Subcutaneous abdominal adipose tissue (tissue), 5 donors: ENCODE measurements around the gene FGF12.

Source experiments
- H3K27ac ChIP-seq: one replicate; pipeline ENCODE4 v1.7.0; 2013; ENCODE audit warnings: low read depth, mild to moderate bottlenecking, inconsistent platforms, low read length, moderate library complexity
- H3K27me3 ChIP-seq, 5 donors: one replicate each; pipeline ENCODE4 v1.7.0; 2013; ENCODE audit warnings: low read length in 5 of 5, inconsistent platforms in 1 of 5; ENCODE audit not compliant: control insufficient read depth in 5 of 5, insufficient read depth in 4 of 5
- H3K36me3 ChIP-seq, 5 donors: one replicate each; pipeline ENCODE4 v1.7.0; 2013; ENCODE audit warnings: low read length in 5 of 5; ENCODE audit not compliant: control insufficient read depth in 5 of 5, insufficient read depth in 5 of 5
- H3K4me1 ChIP-seq, 5 donors: one replicate each; pipeline ENCODE4 v1.7.0; 2013; ENCODE audit warnings: low read length in 5 of 5, mild to moderate bottlenecking in 3 of 5, moderate library complexity in 1 of 5; ENCODE audit not compliant: control insufficient read depth in 5 of 5, insufficient read depth in 5 of 5
- H3K4me3 ChIP-seq, 5 donors: one replicate each; pipeline ENCODE4 v1.7.0; 2013; ENCODE audit warnings: low read length in 5 of 5, low read depth in 1 of 5
- H3K9ac ChIP-seq, 5 donors: one replicate each; pipeline ENCODE4 v1.7.0; 2013; ENCODE audit warnings: low read length in 5 of 5, mild to moderate bottlenecking in 4 of 5, moderate library complexity in 3 of 5
- H3K9me3 ChIP-seq, 5 donors: one replicate each; pipeline ENCODE4 v1.7.0; 2013; ENCODE audit warnings: low read length in 5 of 5; ENCODE audit not compliant: control insufficient read depth in 5 of 5
- donor health status: healthy.
- donor health status: healthy.
- donor health status: healthy.
- donor health status: healthy.
- donor health status: healthy.

Gene FGF12

GRCh38 chr3:192570315-192570714 is 157.0 kb downstream of the FGF12 start:
- no peak overlapping the region for H3K27ac ChIP-seq
- H3K4me1 ChIP-seq: peaks cover 0 to 13% (median 6%) of the 10 kb centered on the region in 5 donors
- H3K9me3 ChIP-seq: no peaks in the 10 kb centered on the region
- no peak overlapping the region for H3K9ac ChIP-seq
- H3K36me3 ChIP-seq: no peaks in the 10 kb centered on the region
- H3K27me3 ChIP-seq: no peaks in the 10 kb centered on the region
- H3K4me3 ChIP-seq: no peak overlapping the region

- Histone ChIP-seq H3K36me3 (no peaks in the 10 kb centered on the region), H3K27me3 (no peaks in the 10 kb centered on the region), H3K9ac (no peak overlapping the region), H3K4me1 (peaks cover 0 to 13% (median 6%) of the 10 kb centered on the region in 5 donors), H3K9me3 (no peaks in the 10 kb centered on the region), H3K27ac (no peak overlapping the region), H3K4me3 (no peak overlapping the region)
These were observed 160.5 kb downstream of the FGF12 start for GRCh38 chr3:192566706-192567290.

GRCh38 chr3:192564611-192565010 is 162.7 kb downstream of the FGF12 start:
- Histone ChIP-seq H3K4me1 (no peaks in the 10 kb centered on the region), H3K27ac (no peak overlapping the region), H3K4me3 (no peak overlapping the region), H3K9ac (no peak overlapping the region), H3K27me3 (no peaks in the 10 kb centered on the region), H3K36me3 (no peaks in the 10 kb centered on the region), H3K9me3 (no peaks in the 10 kb centered on the region)

GRCh38 chr3:192563417-192563816 is 163.9 kb downstream of the FGF12 start:
- Histone ChIP-seq H3K27me3 (no peaks in the 10 kb centered on the region), H3K36me3 (no peaks in the 10 kb centered on the region), H3K9me3 (no peaks in the 10 kb centered on the region), H3K4me1 (no peaks in the 10 kb centered on the region), H3K4me3 (no peak overlapping the region), H3K27ac (no peak overlapping the region), H3K9ac (no peak overlapping the region)

GRCh38 chr3:192553707-192554106 is 173.6 kb downstream of the FGF12 start:
- no peak overlapping the region for H3K27ac ChIP-seq

GRCh38 chr3:192550356-192550755 is 177.0 kb downstream of the FGF12 start:
- H3K9ac ChIP-seq: no peak overlapping the region

More at GRCh38 chr3:192553707-192554106, 173.6 kb downstream of the FGF12 start:
- Histone ChIP-seq H3K9me3 (peaks cover 0 to 3% (median 0%) of the 10 kb centered on the region in 5 donors), H3K9ac (no peak overlapping the region), H3K36me3 (no peaks in the 10 kb centered on the region), H3K27me3 (no peaks in the 10 kb centered on the region), H3K4me3 (no peak overlapping the region), H3K4me1 (peaks cover 0 to 2% (median 0%) of the 10 kb centered on the region in 5 donors)

GRCh38 chr3:192545333-192545732 is 182.0 kb downstream of the FGF12 start:
- Histone ChIP-seq H3K4me1 (no peaks in the 10 kb centered on the region), H3K9me3 (peaks cover 0 to 3% (median 0%) of the 10 kb centered on the region in 5 donors), H3K9ac (no peak overlapping the region), H3K27me3 (no peaks in the 10 kb centered on the region), H3K4me3 (no peak overlapping the region), H3K27ac (no peak overlapping the region), H3K36me3 (no peaks in the 10 kb centered on the region)

More at GRCh38 chr3:192550356-192550755, 177.0 kb downstream of the FGF12 start:
- H3K4me3 ChIP-seq: no peak overlapping the region
- H3K27me3 ChIP-seq: no peaks in the 10 kb centered on the region
- H3K36me3 ChIP-seq: no peaks in the 10 kb centered on the region
- H3K9me3 ChIP-seq: peaks cover 0 to 3% (median 0%) of the 10 kb centered on the region in 5 donors
- H3K27ac ChIP-seq: no peak overlapping the region
- peaks cover 0 to 2% (median 0%) of the 10 kb centered on the region in 5 donors for H3K4me1 ChIP-seq

GRCh38 chr3:192543163-192543562 is 184.2 kb downstream of the FGF12 start:
- Histone ChIP-seq H3K27me3 (no peaks in the 10 kb centered on the region), H3K4me3 (no peak overlapping the region), H3K4me1 (no peaks in the 10 kb centered on the region), H3K27ac (no peak overlapping the region), H3K36me3 (no peaks in the 10 kb centered on the region), H3K9ac (no peak overlapping the region), H3K9me3 (peaks cover 0 to 3% (median 0%) of the 10 kb centered on the region in 5 donors)

- Histone ChIP-seq H3K36me3 (no peaks in the 10 kb centered on the region), H3K9me3 (no peaks in the 10 kb centered on the region), H3K27ac (peak overlapping the region; percentile 10), H3K27me3 (peaks cover 0 to 20% (median 13%) of the 10 kb centered on the region in 5 donors), H3K4me1 (peaks cover 0 to 35% (median 18%) of the 10 kb centered on the region in 5 donors), H3K9ac (no peak overlapping the region), H3K4me3 (no peak overlapping the region)
These were observed 210.5 kb downstream of the FGF12 start for GRCh38 chr3:192516820-192517219.

- H3K9me3 ChIP-seq: peaks cover 0 to 5% (median 2%) of the 10 kb centered on the region in 5 donors
- H3K27ac ChIP-seq: no peak overlapping the region
- no peaks in the 10 kb centered on the region for H3K36me3 ChIP-seq
- H3K27me3 ChIP-seq: peaks cover 0 to 20% (median 13%) of the 10 kb centered on the region in 5 donors
- peak overlapping the region; percentile 42 to 75 (median 69) for H3K4me3 ChIP-seq
- H3K4me1 ChIP-seq: peaks cover 0 to 35% (median 18%) of the 10 kb centered on the region in 5 donors
- peak overlapping the region in 1 of 5 donors; percentile 39 for H3K9ac ChIP-seq
These were observed 211.7 kb downstream of the FGF12 start for GRCh38 chr3:192515664-192516045.
